Body of pancreas (tissue), 4 donors: ENCODE data around the gene ITGA2.

ENCODE experiments used
- CTCF ChIP-seq, 7 experiments: fragments of 450-650 bp in 4 of 7; fragments of 200-600 bp in 3 of 7; sonication (generic) in 3 of 7; IDR thresholded peaks; one replicate each; pipeline ENCODE4 v1.5.1; 2016 to 2019; ENCODE audit warnings: antibody characterized with exemption in 7 of 7
- POLR2A ChIP-seq, 3 donors: fragments of 450-650 bp; IDR thresholded peaks; one replicate each; pipeline ENCODE4 v1.6.1; 2016; ENCODE audit warnings: antibody characterized with exemption in 3 of 3, mild to moderate bottlenecking in 2 of 3

DNA sequence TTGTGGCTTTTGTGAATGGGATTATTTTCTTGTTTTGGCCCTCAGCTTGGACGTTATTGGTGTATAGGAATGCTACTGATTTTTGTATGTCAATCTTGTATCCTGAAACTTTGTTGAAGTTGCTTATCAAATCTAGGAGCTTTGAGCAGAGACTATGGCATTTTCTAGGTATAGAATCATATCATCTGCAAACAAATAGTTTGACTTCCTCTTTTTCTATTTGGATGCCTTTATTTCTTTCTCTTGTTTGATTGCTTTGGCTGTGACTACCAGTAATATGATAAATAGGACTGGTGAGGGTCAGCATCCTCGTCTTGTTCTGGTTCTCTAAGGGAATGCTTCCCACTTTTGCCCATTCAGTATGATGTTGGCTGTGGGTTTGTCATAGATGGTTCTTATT is 24.7 kb downstream of the ITGA2 start:
- TF ChIP-seq CTCF (IDR thresholded peaks at IDR 0.05) (no peak), POLR2A (IDR thresholded peaks at IDR 0.05) (no peak)
